Activated T-cell treated with anti-CD3 and anti-CD28 coated beads, Interleukin-2, amount 50 U/mL, for 1 hour (primary cell): ENCODE measurements around the gene ZNHIT2.
"Not testable (repeated sequence)": the region's sequence is repeated elsewhere in the genome, so short reads cannot be mapped to it uniquely, and the experiment has no call there.

ENCODE experiments used
- DNase-seq: peaks from one replicate; pipeline ENCODE4 v3.0.0-alpha.2; 2020

The ZNHIT2 gene

GRCh38 chr11:65117206-65118096 lies at the start of gene ZNHIT2:
ZNHIT2 (minus strand) TSS chr11:65117701; CDS start chr11:65117653, 48 bp downstream.
- peak; percentile 99 for DNase-seq

- no peak for DNase-seq
Measured at GRCh38 chr11:65166893-65167292, 49.4 kb upstream of the ZNHIT2 start.

- DNase-seq, result no peak
Measured at GRCh38 chr11:65165410-65166317, 48.2 kb upstream of the ZNHIT2 start.

GRCh38 chr11:65163684-65164083 lies 46.2 kb upstream of the ZNHIT2 start:
- no peak for DNase-seq

GRCh38 chr11:65160643-65161042 lies 43.1 kb upstream of the ZNHIT2 start:
- no peak for DNase-seq

GRCh38 chr11:65159012-65159411 lies 41.5 kb upstream of the ZNHIT2 start:
- no peak for DNase-seq

GRCh38 chr11:65157336-65157735 lies 39.8 kb upstream of the ZNHIT2 start:
- no peak for DNase-seq

- no peak for DNase-seq
Measured at GRCh38 chr11:65156926-65157325, 39.4 kb upstream of the ZNHIT2 start.

- no peak for DNase-seq
Measured at GRCh38 chr11:65156256-65156655, 38.8 kb upstream of the ZNHIT2 start.

GRCh38 chr11:65152122-65152521 lies 34.6 kb upstream of the ZNHIT2 start:
- DNase-seq, result no peak

GRCh38 chr11:65151331-65151899 lies 33.9 kb upstream of the ZNHIT2 start:
- no peak for DNase-seq

GRCh38 chr11:65150509-65151299 lies 33.2 kb upstream of the ZNHIT2 start:
- DNase-seq, result no peak

GRCh38 chr11:65150131-65150508 lies 32.6 kb upstream of the ZNHIT2 start:
- not testable (repeated sequence) for DNase-seq

GRCh38 chr11:65148657-65149056 lies 31.2 kb upstream of the ZNHIT2 start:
- no peak for DNase-seq

GRCh38 chr11:65147352-65148075 lies 30.0 kb upstream of the ZNHIT2 start:
- no peak for DNase-seq

GRCh38 chr11:65141896-65142494 lies 24.5 kb upstream of the ZNHIT2 start:
- no peak for DNase-seq

GRCh38 chr11:65136515-65137096 lies 19.1 kb upstream of the ZNHIT2 start:
- no peak for DNase-seq

- DNase-seq, result no peak
Measured at GRCh38 chr11:65135633-65136145, 18.2 kb upstream of the ZNHIT2 start.

- DNase-seq, result peak; percentile 78
Measured at GRCh38 chr11:65134952-65135632, 17.6 kb upstream of the ZNHIT2 start.
